Lower lobe of right lung (tissue), 2 donors: ENCODE data around the gene RMI1. TPM values are rescaled to one million over a fixed set of nuclear protein-coding genes. Genes with fewer than 3 reads are reported as not detected.
"Not testable (repeated sequence)": the region's sequence is repeated elsewhere in the genome, so short reads cannot be mapped to it uniquely, and the experiment has no call there.

Source experiments
- ATAC-seq, 2 donors: fragments of 200-7000 bp; cut with Tn5 transposase; one replicate each; pipeline ENCODE4 v1.9.1; 2020 to 2022; ENCODE audit warnings: mild to moderate bottlenecking in 2 of 2, moderate library complexity in 2 of 2
- DNase-seq: peaks from one replicate; pipeline ENCODE4 v3.0.0-alpha.2; 2020
- H3K27ac ChIP-seq: fragments of 200-600 bp; one replicate; pipeline ENCODE4 v1.8.0; 2022
- H3K27me3 ChIP-seq: fragments of 200-600 bp; one replicate; pipeline ENCODE4 v1.8.0; 2022; ENCODE audit warnings: low read depth
- H3K36me3 ChIP-seq: fragments of 200-600 bp; one replicate; pipeline ENCODE4 v1.8.0; 2022; ENCODE audit warnings: mild to moderate bottlenecking
- H3K4me1 ChIP-seq: fragments of 200-600 bp; one replicate; pipeline ENCODE4 v1.8.0; 2022
- H3K4me3 ChIP-seq: fragments of 200-600 bp; one replicate; pipeline ENCODE4 v1.8.0; 2022; ENCODE audit warnings: mild to moderate bottlenecking
- H3K9me3 ChIP-seq: fragments of 200-600 bp; one replicate; pipeline ENCODE4 v1.8.0; 2022
- intact Hi-C: fragments of 100-400 bp; cut with DNase I; formaldehyde crosslinking; loops from one replicate; pipeline ENCODE4 v1.11.0; 2022
- total RNA-seq: library from RNA; stranded (reverse); fragmentation: NEBNext Ultra II Directional; extraction: Animal tissue kit (Norgen Biotek cat#: 25700); gene quantifications from one replicate; pipeline ENCODE4 v1.2.1, GENCODE V29; 2021
- TF ChIP-seq, protein P1 (sequence below): fragments of 200-600 bp; IDR thresholded peaks from one replicate; pipeline ENCODE4 v1.8.0; 2022; ENCODE audit warnings: antibody characterized with exemption, mild to moderate bottlenecking
- donor health status: DM: no; HTN: yes; CAD: no; lungs with severe emphysema.

Gene RMI1
- total RNA-seq, 1 donor from 2014 or later = 6.7 TPM

DNA sequence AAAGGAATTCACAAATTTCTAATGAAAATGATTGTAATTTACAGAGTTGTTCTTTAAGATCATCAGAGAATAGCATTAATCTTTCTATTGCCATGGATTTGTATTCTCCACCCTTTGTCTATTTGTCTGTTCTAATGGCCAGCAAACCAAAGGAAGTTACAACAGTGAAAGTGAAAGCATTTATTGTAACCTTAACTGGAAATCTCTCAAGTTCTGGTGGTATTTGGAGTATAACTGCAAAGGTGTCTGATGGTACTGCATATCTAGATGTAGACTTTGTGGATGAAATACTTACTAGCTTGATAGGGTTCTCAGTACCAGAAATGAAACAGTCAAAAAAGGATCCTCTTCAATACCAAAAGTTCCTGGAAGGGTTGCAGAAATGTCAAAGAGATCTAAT, 21.7 kb downstream of the RMI1 start:
- no peak for DNase-seq
- TF ChIP-seq, protein P1, sequence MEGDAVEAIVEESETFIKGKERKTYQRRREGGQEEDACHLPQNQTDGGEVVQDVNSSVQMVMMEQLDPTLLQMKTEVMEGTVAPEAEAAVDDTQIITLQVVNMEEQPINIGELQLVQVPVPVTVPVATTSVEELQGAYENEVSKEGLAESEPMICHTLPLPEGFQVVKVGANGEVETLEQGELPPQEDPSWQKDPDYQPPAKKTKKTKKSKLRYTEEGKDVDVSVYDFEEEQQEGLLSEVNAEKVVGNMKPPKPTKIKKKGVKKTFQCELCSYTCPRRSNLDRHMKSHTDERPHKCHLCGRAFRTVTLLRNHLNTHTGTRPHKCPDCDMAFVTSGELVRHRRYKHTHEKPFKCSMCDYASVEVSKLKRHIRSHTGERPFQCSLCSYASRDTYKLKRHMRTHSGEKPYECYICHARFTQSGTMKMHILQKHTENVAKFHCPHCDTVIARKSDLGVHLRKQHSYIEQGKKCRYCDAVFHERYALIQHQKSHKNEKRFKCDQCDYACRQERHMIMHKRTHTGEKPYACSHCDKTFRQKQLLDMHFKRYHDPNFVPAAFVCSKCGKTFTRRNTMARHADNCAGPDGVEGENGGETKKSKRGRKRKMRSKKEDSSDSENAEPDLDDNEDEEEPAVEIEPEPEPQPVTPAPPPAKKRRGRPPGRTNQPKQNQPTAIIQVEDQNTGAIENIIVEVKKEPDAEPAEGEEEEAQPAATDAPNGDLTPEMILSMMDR = no peak
- intact Hi-C loops = no loop called here
- Histone ChIP-seq H3K27me3 (no peaks in the 10 kb centered on the region), H3K9me3 (no peaks in the 10 kb centered on the region), H3K4me1 (no peaks in the 10 kb centered on the region), H3K27ac (no peak overlapping the region), H3K36me3 (no peaks in the 10 kb centered on the region), H3K4me3 (no peak overlapping the region)
- peak in 1 of 2 donors; percentile 63 for ATAC-seq

DNA sequence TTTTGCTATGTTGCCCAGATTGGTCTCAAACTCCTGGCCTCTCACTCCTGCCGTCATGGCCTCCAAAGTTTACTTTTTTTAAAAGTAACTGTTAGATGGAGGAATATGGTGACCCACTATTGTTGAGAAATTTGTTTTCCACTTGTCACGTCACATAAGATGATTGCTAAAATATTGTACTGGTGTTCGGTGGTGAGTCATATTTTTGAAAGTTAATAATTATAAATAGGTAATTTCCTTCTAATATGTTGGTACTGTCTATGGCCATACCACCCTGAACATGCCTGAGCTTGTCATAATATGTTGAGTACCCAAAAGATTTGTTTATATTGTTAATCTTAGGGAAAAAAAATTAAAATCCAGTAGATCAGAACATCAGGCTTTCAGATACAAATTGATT, 22.6 kb downstream of the RMI1 start:
- Histone ChIP-seq H3K4me3 (no peak overlapping the region), H3K36me3 (no peaks in the 10 kb centered on the region), H3K4me1 (no peaks in the 10 kb centered on the region), H3K9me3 (no peaks in the 10 kb centered on the region), H3K27me3 (no peaks in the 10 kb centered on the region), H3K27ac (no peak overlapping the region)
- DNase-seq (no peak), ATAC-seq (no peak)
- intact Hi-C loops = no loop called here
- TF ChIP-seq, protein P1 = no peak

DNA sequence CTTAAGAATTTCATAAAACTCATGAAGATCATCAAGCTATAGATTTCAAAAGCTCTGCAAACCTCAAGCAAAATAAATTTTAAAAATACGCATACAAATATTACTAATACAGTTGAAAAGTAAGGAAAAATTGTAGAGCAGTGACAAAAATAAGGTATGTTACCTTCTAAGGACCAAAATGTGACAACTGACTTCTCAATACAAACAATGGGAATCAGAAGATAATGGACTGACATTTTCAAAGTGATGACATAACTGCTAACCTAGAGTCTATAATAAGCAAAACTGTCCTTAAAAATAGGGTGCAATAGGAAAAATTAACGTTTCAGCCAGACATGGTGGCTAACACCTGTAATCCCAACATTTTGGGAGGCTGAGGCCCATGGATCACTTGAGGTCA, 27.1 kb downstream of the RMI1 start:
- TF ChIP-seq, protein P1 = no peak
- Histone ChIP-seq H3K36me3 (no peaks in the 10 kb centered on the region), H3K4me3 (no peak overlapping the region), H3K27ac (no peak overlapping the region), H3K27me3 (no peaks in the 10 kb centered on the region), H3K9me3 (no peaks in the 10 kb centered on the region), H3K4me1 (no peaks in the 10 kb centered on the region)
- intact Hi-C loops = no loop called here
- DNase-seq (no peak), ATAC-seq (no peak)

- Histone ChIP-seq H3K4me3 (no peak overlapping the region), H3K4me1 (no peaks in the 10 kb centered on the region), H3K36me3 (no peaks in the 10 kb centered on the region), H3K27me3 (no peaks in the 10 kb centered on the region), H3K27ac (no peak overlapping the region), H3K9me3 (no peaks in the 10 kb centered on the region)
- ATAC-seq = no peak
- TF ChIP-seq, protein P1 = no peak
- DNase-seq = no peak
- intact Hi-C loops = no loop called here
These were observed 43.5 kb downstream of the RMI1 start for GRCh38 chr9:84024041-84024575.

DNA sequence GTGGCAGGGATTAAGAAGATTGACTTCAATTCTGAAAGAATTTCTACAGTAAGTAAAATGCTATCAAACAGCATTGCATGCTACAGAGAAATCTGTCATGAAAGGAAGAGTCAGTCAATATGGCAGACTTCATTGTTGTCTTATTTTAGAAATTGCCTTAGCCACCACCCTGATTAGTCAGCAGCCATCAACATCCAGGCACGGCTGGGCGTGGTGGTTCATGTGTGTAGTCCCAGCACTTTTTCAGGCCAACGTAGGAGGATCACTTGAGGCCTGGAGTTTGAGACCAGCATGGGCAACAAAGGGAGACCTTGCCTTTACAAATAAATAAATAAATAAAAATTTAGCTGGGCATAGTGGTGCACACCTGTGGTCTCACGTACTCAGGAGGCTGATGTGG, 46.6 kb downstream of the RMI1 start:
- no peaks in the 10 kb centered on the region for H3K36me3 ChIP-seq
- no peaks in the 10 kb centered on the region for H3K4me1 ChIP-seq
- ATAC-seq (no peak), DNase-seq (no peak)
- intact Hi-C loops = no loop called here
- H3K9me3 ChIP-seq = no peaks in the 10 kb centered on the region
- no peak overlapping the region for H3K27ac ChIP-seq
- TF ChIP-seq, protein P1 = no peak
- H3K4me3 ChIP-seq = no peak overlapping the region
- no peaks in the 10 kb centered on the region for H3K27me3 ChIP-seq

DNA sequence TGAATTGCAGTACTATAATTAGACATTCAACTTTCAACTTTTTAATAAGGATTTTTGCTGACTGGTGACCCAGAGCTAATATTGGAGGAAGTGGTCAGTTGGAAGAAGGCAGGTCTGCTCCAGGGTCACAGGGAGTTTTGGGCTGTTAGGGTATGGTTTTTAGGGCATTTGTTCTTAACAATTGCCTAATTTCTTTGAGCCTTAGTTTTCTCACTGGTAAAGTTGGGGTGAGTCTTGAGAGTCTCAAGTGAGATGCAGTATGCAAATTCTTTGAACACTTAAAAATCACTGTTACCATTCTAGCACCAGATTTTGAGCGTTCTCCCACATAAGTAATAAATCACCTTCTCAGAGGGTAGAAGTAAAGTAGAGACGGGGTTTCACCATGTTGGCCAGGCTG, 50.9 kb downstream of the RMI1 start:
- DNase-seq = no peak
- Histone ChIP-seq H3K27ac (no peak overlapping the region), H3K9me3 (no peaks in the 10 kb centered on the region), H3K4me1 (no peaks in the 10 kb centered on the region), H3K4me3 (no peak overlapping the region), H3K36me3 (no peaks in the 10 kb centered on the region), H3K27me3 (no peaks in the 10 kb centered on the region)
- intact Hi-C loops = no loop called here
- ATAC-seq = no peak
- TF ChIP-seq, protein P1 = no peak

DNA sequence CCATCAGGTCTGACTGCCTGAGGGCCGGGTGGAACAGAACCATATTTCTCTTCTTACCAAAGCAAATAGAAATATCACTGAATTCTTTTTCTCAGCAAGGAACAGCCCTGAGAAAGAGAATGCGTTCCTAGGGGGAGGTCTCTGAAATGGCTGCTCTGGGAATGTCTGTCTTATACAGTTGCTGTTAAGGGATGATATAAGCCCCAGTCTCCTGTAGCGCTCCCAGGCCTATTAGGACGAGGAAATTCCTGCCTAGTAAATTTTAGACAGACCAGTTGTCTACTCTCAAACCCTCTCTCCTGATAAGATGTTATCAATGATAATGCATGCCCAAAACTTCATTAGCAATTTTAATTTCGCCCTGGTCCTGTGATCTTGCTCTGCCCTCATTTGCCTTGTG, 61.3 kb downstream of the RMI1 start:
- H3K27me3 ChIP-seq, H3K4me3 ChIP-seq, H3K9me3 ChIP-seq, ATAC-seq, H3K27ac ChIP-seq, H3K36me3 ChIP-seq, H3K4me1 ChIP-seq, DNase-seq, intact Hi-C loops: not testable (repeated sequence)
